Type B pancreatic cell (in vitro differentiated cells): ENCODE measurements around the gene ZCCHC18. TPM values are rescaled to one million over a fixed set of nuclear protein-coding genes. Genes with fewer than 3 reads are reported as not detected.

Experiments used
- DNase-seq: peaks from one replicate; pipeline ENCODE4 v3.0.0; 2021; ENCODE audit warnings: mixed read lengths; ENCODE audit not compliant: unreplicated experiment; ENCODE audit errors: extremely low spot score
- H3K27ac Mint-ChIP-seq: 2 replicates; pipeline ENCODE4 v1.8.0; 2021; ENCODE audit warnings: mild to moderate bottlenecking, mixed read lengths
- H3K27me3 Mint-ChIP-seq: 2 replicates; pipeline ENCODE4 v1.8.0; 2021; ENCODE audit warnings: mixed read lengths
- H3K36me3 Mint-ChIP-seq: 2 replicates; pipeline ENCODE4 v1.8.0; 2021; ENCODE audit warnings: mixed read lengths
- H3K4me1 Mint-ChIP-seq: one replicate; pipeline ENCODE4 v1.8.0; 2021; ENCODE audit warnings: mixed read lengths; ENCODE audit not compliant: unreplicated experiment
- H3K4me3 Mint-ChIP-seq: 2 replicates; pipeline ENCODE4 v1.8.0; 2021; ENCODE audit warnings: mild to moderate bottlenecking, mixed read lengths
- H3K9me3 Mint-ChIP-seq: 2 replicates; pipeline ENCODE4 v1.8.0; 2021; ENCODE audit warnings: mixed read lengths
- total RNA-seq: library from RNA; stranded (reverse); gene quantifications from 2 replicates; pipeline ENCODE4 v1.2.1, GENCODE V29; 2021; ENCODE audit warnings: low replicate concordance
- TF ChIP-seq, protein P1 (sequence below): fragments of 200-600 bp; sonication (generic); conservative IDR thresholded peaks from 2 replicates; pipeline ENCODE4 v1.5.0; 2021; ENCODE audit warnings: antibody characterized with exemption, mild to moderate bottlenecking

The ZCCHC18 gene
- total RNA-seq, 1 donor from 2014 or later: 9.0 TPM

DNA sequence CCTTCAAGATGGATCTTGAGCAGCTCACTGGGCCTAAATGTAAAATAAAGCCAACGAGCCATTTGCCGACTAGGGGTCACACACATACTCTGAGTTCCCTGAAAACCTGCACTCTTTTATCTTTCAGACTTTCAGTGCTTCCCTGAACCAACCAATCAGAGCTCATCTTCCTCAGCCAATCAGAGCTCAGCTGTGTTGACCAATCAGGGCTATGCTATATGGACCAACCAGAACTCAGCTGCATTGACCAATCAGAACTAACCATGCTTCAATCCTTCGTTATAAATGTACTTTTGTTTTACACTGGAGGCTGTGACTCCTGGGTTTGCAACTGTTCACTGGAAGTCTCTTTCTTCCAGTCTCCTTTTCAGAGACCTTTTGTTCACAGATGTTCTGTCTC, 25.2 kb downstream of the ZCCHC18 start:
- H3K4me3 Mint-ChIP-seq: no peak overlapping the region
- no peak for DNase-seq
- H3K27ac Mint-ChIP-seq: no peak overlapping the region
- TF ChIP-seq, protein P1, sequence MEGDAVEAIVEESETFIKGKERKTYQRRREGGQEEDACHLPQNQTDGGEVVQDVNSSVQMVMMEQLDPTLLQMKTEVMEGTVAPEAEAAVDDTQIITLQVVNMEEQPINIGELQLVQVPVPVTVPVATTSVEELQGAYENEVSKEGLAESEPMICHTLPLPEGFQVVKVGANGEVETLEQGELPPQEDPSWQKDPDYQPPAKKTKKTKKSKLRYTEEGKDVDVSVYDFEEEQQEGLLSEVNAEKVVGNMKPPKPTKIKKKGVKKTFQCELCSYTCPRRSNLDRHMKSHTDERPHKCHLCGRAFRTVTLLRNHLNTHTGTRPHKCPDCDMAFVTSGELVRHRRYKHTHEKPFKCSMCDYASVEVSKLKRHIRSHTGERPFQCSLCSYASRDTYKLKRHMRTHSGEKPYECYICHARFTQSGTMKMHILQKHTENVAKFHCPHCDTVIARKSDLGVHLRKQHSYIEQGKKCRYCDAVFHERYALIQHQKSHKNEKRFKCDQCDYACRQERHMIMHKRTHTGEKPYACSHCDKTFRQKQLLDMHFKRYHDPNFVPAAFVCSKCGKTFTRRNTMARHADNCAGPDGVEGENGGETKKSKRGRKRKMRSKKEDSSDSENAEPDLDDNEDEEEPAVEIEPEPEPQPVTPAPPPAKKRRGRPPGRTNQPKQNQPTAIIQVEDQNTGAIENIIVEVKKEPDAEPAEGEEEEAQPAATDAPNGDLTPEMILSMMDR: no peak
- no peaks in the 10 kb centered on the region for H3K4me1 Mint-ChIP-seq
- H3K9me3 Mint-ChIP-seq: no peaks in the 10 kb centered on the region
- no peaks in the 10 kb centered on the region for H3K36me3 Mint-ChIP-seq
- H3K27me3 Mint-ChIP-seq: no peaks in the 10 kb centered on the region

DNA sequence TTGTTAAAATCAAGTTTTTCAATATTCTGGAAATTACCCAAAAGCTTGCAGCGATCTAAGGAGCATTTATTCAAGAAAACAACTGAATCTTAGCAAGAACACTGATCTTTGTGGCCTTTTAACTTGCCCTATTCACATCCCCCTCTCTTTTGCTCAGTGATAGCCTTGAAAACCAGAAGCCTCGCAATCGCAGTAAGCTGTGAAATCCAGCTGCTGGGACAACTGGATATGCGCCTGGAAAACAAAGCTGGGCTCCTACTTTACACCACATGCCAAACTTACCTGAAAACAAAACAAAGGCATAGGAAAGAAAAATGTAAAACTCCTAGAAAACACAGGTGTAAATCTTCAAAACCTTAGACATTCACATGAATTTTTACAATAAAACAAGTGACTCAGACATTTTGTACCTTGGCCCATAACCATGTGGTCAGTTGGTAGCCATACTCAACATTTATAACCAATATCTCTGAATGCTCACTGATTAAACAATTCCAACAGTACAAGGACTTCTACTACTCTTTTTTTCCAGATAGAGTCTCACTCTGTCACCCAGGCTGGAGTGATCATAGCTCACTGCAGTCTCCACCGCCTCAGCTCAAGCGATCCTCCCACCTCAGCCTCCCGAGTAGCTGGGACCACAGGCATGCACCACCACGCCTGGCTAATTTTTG, 28.9 kb downstream of the ZCCHC18 start:
- Mint-ChIP-seq H3K4me3 (no peak overlapping the region), H3K27ac (no peak overlapping the region), H3K9me3 (no peaks in the 10 kb centered on the region), H3K4me1 (no peaks in the 10 kb centered on the region), H3K27me3 (no peaks in the 10 kb centered on the region), H3K36me3 (no peaks in the 10 kb centered on the region)
- DNase-seq: no peak
- TF ChIP-seq, protein P1: no peak

DNA sequence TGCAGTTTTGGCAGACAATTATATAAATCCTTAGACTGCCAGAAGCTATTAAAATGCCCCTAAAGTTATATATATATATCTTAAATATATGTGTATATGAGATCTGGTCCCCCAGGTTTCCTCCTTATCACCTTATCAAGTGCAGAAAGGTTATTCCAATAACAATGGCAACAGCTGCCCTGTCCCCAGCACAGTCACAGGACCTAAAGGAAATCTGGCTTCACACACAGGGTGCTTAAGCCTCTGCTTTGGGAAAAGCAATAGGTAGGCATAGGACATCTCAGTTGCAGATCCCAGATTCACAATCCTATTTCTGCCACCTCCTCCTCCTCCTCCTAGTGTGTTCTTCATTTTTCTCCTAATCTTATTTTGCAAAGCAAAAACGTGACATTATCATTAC, 38.7 kb downstream of the ZCCHC18 start:
- no peaks in the 10 kb centered on the region for H3K4me1 Mint-ChIP-seq
- DNase-seq: no peak
- no peaks in the 10 kb centered on the region for H3K9me3 Mint-ChIP-seq
- H3K27me3 Mint-ChIP-seq: no peaks in the 10 kb centered on the region
- H3K27ac Mint-ChIP-seq: no peak overlapping the region
- TF ChIP-seq, protein P1: no peak
- no peaks in the 10 kb centered on the region for H3K36me3 Mint-ChIP-seq
- H3K4me3 Mint-ChIP-seq: no peak overlapping the region

DNA sequence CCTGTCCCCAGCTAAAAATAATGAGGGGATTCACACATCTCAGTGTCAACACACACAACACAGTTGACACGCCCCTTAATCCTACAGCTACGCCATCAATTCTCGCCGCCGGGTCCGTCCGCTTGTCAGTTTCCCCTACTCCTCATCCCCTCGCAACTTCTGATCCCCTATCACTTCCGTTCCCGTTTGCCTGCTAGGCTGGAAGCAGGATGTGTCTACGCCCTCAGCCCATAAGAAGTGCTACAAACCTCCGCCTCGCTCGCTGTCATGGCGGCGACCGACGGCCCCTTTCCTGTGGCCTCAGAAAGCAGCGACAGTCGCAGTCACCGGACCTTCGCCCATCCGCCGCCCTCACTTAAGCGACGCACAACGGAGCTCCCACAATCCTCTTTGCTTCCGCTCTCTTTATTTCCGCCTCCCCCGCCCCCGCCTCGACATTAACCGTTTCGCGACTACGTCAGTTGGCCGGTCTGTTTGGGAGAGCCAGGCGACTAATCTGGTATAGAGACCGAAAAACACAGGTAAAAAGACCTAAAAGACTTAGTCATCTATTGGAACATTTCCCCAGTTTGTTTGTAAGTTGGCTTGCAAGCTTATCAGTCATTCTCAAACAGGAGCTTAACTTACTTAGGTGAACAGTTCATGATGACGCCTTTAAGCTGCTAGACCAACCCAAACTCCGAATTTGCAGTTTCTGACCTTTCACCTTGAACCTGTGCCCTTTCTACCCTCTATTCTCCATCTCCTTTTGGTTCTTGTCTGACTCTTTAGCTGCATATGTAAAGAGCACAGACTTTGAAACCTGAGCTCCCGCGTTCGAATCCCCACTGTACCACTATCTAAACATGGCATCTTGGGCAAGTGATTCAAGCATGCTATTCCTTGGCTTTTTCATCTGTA, 44.6 kb downstream of the ZCCHC18 start, which contains the start of gene SLC25A53:
Gene SLC25A53, minus strand, starts transcription at position 380 of the 900 bp plus-strand sequence. CDS start 51,752 bp downstream, outside the sequence.
- H3K27ac Mint-ChIP-seq: peak within 1 kb of the TSS; percentile 97
- H3K9me3 Mint-ChIP-seq: no peaks in the 10 kb centered on the region
- H3K27me3 Mint-ChIP-seq: no peaks in the 10 kb centered on the region
- peaks cover 8% of the 10 kb centered on the region for H3K4me1 Mint-ChIP-seq
- peak within 1 kb of the TSS; percentile 100 for H3K4me3 Mint-ChIP-seq
- no peaks in the 10 kb centered on the region for H3K36me3 Mint-ChIP-seq
- TF ChIP-seq, protein P1: no peak
- peak; percentile 74 for DNase-seq

Other genes with a start within 250 kb of the ZCCHC18 start
- 13.2 and 23.0 TPM in 2 replicates for gene TMSB15B, start 149.9 kb upstream of the ZCCHC18 start, total RNA-seq
- gene H2BW1, start 98.8 kb upstream of the ZCCHC18 start, total RNA-seq: not detected in 2 replicates
- not detected in 2 replicates for gene H2BW2, start 72.6 kb upstream of the ZCCHC18 start, total RNA-seq
- 4.4 and 16.5 TPM in 2 replicates for gene TMSB15C, start 36.3 kb upstream of the ZCCHC18 start, total RNA-seq
- gene SLC25A53, start 44.5 kb downstream of the ZCCHC18 start, total RNA-seq: 8.8 and 9.3 TPM in 2 replicates
- gene FAM199X, start 53.9 kb downstream of the ZCCHC18 start, total RNA-seq: 17.4 and 18.5 TPM in 2 replicates
- gene ESX1, start 142.4 kb downstream of the ZCCHC18 start, total RNA-seq: 0.19 TPM in 1 of 2 replicates, not detected in the other